CD4-positive, alpha-beta T cell treated with Interleukin-6 at 100 ng/mL for 8 hours (primary cell): ENCODE data around the gene CLEC10A.
"Not testable (repeated sequence)": the region's sequence is repeated elsewhere in the genome, so short reads cannot be mapped to it uniquely, and the experiment has no call there.

Experiments
- DNase-seq: peaks from one replicate; pipeline ENCODE4 v3.0.0-alpha.2; 2020; ENCODE audit warnings: mixed read lengths, low spot score

CLEC10A gene

GRCh38 chr17:7072406-7072805 lies 7.6 kb downstream of the CLEC10A start:
- DNase-seq = no peak

GRCh38 chr17:7070712-7071111 lies 9.3 kb downstream of the CLEC10A start:
- DNase-seq = no peak

- no peak for DNase-seq
These were observed 11.8 kb downstream of the CLEC10A start for GRCh38 chr17:7068268-7068667.

GRCh38 chr17:7067198-7067597 lies 12.9 kb downstream of the CLEC10A start:
- DNase-seq = no peak

- DNase-seq = no peak
These were observed 15.8 kb downstream of the CLEC10A start for GRCh38 chr17:7064261-7064660.

- DNase-seq = no peak
These were observed 16.4 kb downstream of the CLEC10A start for GRCh38 chr17:7063518-7064094.

- no peak for DNase-seq
These were observed 19.7 kb downstream of the CLEC10A start for GRCh38 chr17:7060165-7060891.

- no peak for DNase-seq
These were observed 21.1 kb downstream of the CLEC10A start for GRCh38 chr17:7058831-7059447.

GRCh38 chr17:7056386-7056785 lies 23.7 kb downstream of the CLEC10A start:
- DNase-seq = no peak

- DNase-seq = not testable (repeated sequence)
These were observed 29.5 kb downstream of the CLEC10A start for GRCh38 chr17:7050583-7050982.

- no peak for DNase-seq
These were observed 31.1 kb downstream of the CLEC10A start for GRCh38 chr17:7048968-7049367.

- DNase-seq = no peak
These were observed 32.5 kb downstream of the CLEC10A start for GRCh38 chr17:7047566-7047965.

GRCh38 chr17:7046725-7047397 lies 33.2 kb downstream of the CLEC10A start:
- peak; percentile 82 for DNase-seq

- peak; percentile 37 for DNase-seq
These were observed 33.8 kb downstream of the CLEC10A start for GRCh38 chr17:7046127-7046724.

GRCh38 chr17:7045492-7046126 lies 34.4 kb downstream of the CLEC10A start:
- peak; percentile 71 for DNase-seq

- DNase-seq = no peak
These were observed 36.4 kb downstream of the CLEC10A start, which contains the start of gene SLC16A11 for GRCh38 chr17:7043497-7044198. SLC16A11 (minus strand) TSS chr17:7044092; CDS start chr17:7043513, 579 bp downstream.

- no peak for DNase-seq
These were observed 36.9 kb downstream of the CLEC10A start for GRCh38 chr17:7043182-7043496.

- DNase-seq = peak; percentile 17
These were observed 37.4 kb downstream of the CLEC10A start for GRCh38 chr17:7042501-7043181.

- no peak for DNase-seq
These were observed 38.2 kb downstream of the CLEC10A start for GRCh38 chr17:7041607-7042500.

GRCh38 chr17:7039832-7040231 lies 40.2 kb downstream of the CLEC10A start:
- no peak for DNase-seq
